ENCODE measurements around the gene PPP5C.
"Not testable (repeated sequence)": the region's sequence is repeated elsewhere in the genome, so short reads cannot be mapped to it uniquely, and the experiment has no call there.

PPP5C gene, protein sequence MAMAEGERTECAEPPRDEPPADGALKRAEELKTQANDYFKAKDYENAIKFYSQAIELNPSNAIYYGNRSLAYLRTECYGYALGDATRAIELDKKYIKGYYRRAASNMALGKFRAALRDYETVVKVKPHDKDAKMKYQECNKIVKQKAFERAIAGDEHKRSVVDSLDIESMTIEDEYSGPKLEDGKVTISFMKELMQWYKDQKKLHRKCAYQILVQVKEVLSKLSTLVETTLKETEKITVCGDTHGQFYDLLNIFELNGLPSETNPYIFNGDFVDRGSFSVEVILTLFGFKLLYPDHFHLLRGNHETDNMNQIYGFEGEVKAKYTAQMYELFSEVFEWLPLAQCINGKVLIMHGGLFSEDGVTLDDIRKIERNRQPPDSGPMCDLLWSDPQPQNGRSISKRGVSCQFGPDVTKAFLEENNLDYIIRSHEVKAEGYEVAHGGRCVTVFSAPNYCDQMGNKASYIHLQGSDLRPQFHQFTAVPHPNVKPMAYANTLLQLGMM

DNA sequence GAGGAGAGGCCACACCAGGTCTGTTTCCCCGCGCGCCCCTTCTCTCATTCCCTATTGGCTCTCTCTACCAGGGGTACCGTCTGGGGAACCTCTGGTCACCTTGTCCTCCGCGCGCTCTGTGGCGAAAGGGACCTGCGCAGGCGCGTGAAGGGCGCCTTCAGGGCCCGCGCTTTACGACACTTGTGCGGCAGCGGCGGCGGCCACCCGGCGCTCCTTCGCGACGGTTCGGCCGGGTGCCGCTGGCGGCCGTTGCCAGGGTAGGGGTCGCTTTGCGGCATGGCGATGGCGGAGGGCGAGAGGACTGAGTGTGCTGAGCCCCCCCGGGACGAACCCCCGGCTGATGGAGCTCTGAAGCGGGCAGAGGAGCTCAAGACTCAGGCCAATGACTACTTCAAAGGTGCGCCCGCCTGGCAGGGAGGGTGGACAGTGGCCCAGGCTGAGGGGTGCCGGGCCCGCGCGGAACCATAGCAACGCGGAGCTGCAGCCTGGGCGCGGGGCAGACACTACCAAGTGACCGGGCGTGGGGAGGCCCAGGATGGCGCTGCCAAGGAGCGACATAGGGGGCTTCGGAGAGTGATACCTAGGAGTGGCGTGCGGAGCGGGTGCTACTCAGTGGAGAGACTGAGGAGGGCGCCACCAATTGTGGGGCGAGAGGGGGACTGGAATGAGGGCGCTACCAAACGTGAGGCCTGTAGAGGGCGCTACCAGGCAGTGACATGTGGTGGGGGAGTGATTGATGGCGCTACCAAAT, at the start of gene PPP5C:
PPP5C (plus strand) TSS at position 267 of the 751 bp plus-strand sequence; CDS start at position 277, 10 bp downstream.
- DNase-seq: peak; percentile 88

DNA sequence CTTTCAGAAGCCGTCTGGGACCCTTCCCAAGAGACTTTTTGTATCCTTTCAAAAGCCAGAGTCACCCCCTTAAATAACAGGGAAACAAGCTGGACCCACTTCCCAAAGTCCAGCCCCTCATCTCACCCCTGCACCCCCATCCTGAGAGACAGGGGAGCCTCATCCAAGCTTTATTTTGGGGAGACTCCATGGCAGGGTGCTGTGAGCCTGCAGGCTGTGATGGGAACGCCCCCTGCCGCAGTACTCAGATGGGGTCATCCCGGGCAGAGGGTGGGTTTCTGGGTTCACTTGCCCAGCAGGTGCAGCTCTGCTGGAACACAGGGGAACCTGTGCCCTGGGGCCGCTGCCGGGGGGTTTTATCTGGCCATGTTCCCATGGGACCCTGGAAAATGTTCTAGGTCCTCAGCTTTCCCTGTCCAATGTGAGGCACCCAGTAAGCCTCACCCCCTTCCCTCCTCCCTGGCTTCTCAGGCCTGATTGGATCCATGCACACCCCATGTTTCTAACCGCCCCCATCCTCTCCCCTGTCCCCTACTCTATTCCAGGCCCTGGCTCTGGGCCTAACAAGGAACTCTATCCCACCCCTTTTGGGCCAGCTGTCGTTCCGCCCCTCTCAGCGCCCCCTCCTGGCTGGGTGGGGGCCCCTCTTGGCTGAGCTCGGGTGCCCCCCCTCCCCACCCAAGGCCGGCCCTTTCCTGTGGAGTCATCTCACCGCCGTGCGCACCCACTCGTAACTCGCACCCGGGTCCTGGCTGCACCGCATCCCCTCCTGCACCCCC, 49.0 kb upstream of the PPP5C start:
- DNase-seq: peak; percentile 5

DNA sequence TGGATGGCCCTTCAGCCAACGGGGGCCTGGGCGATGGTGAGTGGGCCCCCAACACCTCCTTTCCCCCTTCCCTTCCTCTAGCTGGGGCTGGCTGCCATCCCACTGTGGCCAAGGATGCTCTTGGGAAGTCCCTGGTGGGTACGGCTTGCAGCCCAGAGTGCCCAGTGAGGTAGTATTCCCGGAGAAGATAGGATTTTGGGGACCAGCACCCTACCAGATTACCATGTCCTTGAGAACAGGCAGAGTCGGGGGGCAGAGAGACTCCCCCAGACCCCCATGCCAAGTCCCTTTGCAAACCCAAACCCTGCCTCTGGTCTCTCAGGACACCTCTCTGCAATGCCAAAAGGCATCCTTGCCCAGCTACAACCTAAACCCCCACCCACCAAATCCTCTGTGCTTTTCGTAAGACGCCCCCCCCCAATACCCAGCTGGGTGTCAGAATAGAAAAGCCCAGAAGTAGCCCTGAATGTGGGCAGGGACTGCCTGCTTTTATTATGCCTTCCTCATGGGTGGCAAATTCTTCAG, 48.3 kb upstream of the PPP5C start:
- no peak for DNase-seq

DNA sequence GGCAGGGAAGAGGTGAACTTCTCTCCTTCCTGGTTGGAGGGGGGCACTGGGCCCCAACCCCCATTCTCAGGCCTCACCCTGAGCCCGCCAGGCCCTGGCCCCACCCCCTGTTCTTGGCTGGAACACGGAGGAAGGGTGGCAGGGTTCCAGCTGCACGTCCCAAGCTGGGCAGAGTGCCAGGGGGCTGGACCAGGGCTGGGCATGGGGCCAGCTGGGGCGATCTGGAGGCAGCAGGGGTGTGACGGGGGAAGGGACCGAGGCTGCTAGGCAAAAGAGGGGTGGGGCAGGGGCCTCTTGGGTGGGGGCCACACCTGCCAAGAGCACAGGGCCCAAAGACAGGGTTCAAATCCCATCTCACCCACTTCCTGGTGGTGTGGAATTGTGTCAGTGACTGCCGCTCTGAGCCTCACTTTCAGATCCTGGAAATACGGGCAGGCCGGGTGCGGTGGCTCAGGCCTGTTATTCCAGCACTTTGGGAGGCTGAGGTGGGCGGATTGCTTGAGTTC, 47.8 kb upstream of the PPP5C start:
- DNase-seq: peak; percentile 79

DNA sequence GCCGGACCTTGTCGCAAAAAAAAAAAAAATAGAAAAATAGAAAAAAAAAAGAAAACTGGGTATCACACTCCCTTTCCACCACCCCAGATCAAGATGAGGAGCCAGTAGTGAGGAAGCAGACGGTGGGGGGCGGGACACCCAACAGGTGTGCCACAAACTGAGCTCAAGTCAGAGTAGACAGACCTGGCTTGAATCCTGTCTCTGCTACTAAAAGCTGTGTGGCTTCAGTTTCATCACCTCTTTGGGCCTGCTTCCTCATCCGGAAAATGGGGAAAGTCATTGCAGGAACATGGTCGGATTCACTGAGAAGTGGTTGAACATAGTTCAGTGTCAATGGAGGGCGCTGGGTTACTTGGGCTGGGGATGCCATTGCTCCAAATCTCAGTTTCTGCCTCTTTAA, 47.2 kb upstream of the PPP5C start:
- no peak for DNase-seq

DNA sequence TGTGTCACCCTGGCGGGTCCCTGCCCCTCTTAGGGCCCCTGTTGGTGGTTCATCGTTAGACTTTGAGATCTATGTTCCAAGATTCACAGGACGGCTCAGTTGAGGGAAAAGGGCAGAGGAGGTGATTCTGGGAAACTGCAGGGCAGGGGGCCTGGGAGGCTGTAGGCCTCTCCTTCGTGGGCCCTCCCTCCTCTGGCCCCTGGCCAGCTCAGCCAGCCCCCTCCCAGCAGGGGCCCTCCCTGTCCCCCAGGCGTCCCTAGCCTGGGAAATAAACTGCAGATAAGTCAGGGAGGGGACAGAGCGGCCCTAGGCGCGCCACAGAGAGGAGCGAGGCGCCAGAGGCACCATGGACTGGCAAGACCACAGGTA, 43.6 kb upstream of the PPP5C start:
- DNase-seq: no peak

DNA sequence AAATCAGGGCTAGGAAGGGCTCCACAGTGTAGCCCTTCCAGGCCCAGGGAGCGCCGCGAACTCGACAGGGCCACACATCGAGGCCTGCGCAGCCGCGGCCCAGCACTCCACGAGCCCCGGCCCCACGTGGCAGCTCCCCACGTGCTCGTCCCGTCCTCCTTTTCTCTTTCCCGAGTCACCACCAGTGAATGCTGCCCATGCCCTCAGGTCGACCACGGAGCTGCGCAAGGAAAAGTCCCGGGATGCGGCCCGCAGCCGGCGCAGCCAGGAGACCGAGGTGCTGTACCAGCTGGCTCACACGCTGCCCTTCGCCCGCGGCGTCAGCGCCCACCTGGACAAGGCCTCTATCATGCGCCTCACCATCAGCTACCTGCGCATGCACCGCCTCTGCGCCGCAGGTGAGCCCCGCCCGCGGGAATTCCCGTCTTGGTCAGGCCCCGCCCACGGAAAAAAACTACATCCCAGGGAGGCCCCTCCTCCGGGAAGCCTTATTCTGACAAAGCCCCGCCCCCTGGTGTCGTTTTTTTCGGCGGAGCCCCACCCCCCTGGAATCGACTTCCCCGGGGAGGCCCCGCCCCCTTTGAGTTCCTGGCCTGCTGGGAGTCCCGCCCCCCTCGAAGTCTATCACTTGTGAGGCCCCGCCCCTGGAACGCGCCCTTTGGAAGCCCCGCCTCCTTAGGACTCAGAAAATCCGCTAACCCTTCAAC, 43.0 kb upstream of the PPP5C start:
- DNase-seq: no peak

DNA sequence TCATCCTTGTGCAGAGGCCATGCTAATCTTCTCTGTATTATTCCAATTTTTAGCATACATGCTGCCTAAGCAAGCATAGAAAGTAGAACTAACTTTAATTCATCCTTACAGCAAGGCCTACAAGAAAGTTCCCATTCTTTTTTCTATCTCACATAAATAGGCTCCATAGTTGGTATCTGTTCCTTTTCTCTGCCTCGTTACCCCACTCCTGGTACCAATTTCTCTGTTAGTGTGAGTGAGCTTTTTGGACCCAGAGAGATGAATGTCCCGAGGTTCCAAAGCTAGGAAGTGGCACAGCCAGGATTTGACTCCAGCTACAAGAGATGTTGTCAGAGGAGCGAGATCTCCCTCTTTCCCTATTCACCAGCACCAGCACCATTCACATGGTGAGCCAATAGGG, 40.4 kb upstream of the PPP5C start:
- no peak for DNase-seq

DNA sequence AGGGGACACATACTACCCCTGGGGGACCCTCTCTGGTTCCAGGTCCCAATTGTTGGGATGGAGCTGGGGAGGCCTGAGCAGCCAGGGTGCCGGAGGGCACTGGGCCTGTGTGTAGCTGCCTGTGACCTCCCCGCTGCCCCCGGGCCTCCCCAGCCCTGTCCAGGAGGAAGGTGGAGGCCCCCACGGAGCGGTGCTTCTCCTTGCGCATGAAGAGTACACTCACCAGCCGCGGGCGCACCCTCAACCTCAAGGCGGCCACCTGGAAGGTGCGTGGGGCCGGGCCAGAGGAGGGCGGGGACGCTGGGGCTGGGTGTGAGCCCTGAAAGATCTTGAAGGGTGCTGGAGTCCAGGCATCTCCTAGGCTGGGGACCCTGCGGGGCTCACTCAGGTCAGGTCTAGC, 38.4 kb upstream of the PPP5C start:
- no peak for DNase-seq

DNA sequence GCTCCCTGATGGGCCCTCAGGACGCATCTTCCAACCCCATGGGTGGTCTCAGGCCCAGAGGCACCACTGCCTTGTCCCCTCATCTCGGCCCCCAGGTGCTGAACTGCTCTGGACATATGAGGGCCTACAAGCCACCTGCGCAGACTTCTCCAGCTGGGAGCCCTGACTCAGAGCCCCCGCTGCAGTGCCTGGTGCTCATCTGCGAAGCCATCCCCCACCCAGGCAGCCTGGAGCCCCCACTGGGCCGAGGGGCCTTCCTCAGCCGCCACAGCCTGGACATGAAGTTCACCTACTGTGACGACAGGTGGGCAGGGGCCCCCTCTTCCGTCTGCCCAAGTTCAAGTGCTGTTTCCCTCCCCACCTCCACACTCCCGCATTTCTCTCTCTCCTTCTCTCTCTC, 37.8 kb upstream of the PPP5C start:
- DNase-seq: no peak

DNA sequence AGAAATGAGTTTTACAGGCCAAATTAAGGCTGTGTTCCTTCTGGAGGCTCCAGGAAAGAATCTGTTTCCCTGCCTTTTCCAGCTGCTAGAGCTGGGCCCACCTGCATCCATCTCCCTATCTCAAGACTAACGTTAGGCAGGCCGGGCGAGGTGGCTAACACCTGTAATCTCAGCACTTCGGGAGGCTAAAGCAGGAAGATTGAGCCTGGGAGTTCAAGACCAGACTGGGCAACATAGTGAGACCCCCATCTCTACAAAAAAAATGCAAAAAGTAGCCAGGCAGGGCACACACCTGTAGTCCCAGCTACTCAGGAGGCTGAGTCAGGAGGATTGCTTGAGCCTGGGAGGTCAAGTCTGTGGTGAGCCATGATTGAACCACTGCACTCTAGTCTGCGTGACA, 35.4 kb upstream of the PPP5C start:
- DNase-seq: no peak

DNA sequence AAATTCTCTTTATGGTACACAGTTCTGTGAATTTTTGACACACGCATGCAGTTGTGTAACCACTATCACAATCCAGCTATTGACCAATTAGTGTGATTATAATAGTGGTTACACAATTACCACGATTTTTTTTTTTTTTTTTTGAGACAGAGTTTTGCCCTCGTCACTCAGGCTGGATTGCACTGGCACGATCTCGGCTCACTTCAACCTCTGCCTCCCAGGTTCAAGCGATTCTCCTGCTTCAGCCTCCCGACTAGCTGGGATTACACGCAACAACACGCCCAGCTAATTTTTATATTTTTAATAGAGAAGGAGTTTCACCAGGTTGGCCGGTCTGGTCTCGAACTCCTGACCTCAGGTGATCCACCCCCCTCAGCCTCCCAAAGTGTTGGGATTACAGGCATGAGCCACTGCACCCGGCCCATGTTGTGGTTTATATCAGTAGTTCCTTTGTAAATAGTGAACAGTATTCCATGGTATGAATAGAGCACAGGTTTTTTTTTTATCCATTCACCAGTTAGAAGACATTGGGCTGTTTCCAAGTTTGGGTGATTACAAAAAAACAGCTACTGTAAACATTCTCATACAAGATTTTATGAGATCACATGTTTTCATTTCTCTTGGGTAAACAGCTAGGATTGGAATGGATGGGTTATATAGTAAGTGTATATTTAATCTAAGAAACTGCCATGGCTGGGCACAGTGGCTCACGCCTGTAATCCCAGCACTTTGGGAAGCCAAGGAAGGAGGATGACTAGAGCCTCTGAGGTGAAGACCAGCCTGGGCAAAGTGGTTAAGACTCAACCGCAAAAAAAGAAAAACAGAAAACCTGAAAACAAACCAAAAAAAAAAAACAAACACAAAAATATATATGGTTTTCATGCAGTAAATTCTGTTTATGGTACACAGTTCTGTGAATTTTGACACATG, 33.1 kb upstream of the PPP5C start:
- DNase-seq: not testable (repeated sequence)

DNA sequence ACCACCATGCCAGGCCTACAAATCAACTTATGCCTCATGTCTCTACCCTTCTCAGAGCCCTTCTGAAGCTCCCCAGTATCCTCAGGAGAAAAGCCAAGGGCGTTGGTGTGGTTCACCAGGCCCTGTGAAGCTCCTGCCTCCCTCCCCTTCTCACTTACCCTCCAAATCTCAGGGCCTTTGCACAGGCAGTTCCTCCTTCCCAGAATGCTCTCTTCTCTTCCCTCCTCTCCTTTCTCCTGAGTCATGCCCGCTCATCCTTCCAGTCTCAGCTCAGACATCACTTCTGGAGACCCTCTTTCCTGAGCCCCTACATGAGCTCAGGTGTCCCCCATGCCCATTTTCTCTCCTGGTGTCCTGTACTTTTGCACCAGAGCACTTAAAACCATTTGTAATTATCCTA, 29.5 kb upstream of the PPP5C start:
- DNase-seq: no peak

DNA sequence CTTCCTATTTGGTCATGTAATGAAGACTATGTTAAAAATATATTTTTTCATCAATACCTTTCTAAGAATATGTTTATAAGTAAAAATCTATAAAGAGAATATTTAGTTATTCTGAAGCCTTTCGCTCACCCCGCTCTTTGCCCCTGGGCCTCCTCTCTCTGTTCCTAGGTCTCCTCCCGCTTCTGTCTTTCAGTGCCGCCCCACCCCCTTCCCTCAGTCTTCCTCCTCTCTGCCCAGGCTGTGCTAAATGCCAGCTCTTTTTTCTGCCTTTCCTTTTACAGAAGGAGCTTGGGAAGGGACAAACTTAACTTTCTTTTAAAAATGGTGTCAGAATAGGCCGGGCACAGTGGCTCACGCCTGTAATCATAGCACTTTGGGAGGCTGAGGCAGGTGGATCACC, 27.3 kb upstream of the PPP5C start:
- no peak for DNase-seq

DNA sequence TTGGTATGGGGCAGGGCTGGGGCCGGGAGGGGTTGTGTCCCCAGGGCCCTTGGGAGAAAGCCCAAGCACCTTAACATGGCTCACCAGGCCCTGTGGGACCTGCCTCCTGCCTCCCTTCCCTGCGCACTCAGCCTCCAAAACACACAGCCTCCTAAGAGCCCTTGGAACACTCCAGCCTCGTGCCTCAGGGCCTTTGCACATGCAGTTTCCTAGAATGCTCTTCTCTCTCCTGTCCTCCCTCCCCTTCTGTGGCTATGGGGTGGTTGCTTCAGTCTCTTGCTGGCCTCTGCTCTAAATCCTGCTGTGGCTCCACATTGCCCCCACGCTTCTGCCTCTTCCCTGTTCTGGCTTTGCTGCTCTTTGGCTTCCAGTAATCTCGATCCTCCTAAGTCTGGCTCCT, 26.3 kb upstream of the PPP5C start:
- no peak for DNase-seq

DNA sequence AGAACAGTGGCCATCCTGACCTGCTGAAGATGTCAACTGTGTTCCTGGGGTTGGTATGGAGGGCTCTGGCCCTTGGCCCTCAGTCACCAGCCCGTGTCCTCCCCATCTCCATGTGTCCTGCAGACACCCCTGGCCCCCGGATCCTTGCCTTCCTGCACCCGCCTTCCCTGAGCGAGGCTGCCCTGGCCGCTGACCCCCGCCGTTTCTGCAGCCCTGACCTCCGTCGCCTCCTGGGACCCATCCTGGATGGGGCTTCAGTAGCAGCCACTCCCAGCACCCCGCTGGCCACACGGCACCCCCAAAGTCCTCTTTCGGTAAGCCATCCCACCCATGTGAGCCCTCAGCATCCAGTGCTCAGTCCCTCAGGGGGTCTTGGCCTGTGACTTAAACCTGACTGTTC, 25.2 kb upstream of the PPP5C start:
- no peak for DNase-seq

DNA sequence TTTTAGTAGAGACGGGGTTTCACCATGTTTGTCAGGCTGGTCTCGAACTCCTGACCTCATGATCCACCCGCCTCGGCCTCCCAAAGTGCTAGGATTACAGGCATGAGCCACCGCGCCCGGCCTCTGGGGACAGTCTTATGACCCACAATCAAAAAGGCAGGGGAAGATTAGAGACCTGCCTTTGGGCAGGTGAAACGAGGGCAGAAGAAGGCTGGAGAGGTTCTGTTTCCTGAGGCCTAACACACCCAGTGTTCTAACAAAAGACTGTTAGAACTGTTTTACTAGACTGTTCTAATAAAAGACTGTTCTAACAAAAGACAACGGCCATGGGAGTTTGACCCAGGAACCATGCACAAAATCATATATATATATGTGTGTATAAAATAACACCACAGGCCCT, 23.7 kb upstream of the PPP5C start:
- DNase-seq: not testable (repeated sequence)

DNA sequence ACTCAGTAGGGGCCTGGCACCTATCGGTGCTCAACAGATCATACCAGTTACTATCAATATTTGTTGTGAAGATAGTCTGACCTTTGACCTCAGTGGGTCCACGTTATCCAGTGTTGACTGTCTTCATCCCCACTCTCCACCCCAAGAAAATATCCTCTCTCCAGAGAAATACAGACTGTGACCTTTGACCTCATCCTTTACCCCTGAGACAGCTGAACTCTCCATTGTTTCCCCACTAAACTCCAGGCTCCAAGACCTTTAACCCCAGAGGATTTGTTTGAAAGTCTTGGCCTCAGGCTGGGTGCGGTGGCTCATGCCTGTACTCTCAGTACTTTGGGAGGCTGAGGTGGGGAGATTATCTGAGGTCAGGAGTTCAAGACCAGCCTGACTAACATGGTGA, 22.6 kb upstream of the PPP5C start:
- no peak for DNase-seq

DNA sequence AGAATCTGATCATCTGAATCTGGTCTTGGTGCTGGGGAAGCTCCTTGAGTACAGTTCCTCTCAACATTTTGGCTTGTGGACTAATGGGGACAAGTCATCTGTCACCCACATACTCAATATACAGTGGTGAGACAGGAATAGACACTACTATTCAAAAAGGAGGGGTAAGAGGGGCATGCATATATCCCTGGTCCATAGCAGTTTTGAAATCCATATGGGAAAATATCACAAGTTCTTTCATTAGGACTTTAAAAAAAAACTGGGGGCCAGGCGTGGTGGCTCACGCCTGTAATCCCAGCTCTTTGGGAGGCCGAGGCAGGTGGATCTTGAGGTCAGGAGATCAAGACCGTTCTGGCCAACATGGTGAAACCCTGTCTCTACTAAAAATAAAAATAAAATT, 20.3 kb upstream of the PPP5C start:
- no peak for DNase-seq

DNA sequence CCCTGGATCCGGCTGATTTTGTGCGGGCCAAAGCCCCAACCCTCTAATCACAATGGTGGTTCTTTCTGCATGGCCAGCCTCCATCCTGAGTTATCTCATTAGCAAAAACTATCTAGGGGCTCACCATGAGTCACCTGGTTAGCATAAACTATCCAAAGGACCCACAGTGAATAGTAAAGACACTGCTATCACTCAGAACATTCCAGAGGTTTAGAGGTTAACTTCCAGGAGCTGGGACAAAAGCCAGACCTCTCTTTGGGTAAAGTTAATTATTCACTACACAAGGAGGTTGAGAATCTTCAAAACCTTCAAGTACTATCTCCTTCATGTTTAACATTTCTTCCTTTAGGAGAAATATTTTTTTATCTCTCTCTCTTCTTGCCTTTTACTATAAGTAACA, 18.8 kb upstream of the PPP5C start:
- no peak for DNase-seq

DNA sequence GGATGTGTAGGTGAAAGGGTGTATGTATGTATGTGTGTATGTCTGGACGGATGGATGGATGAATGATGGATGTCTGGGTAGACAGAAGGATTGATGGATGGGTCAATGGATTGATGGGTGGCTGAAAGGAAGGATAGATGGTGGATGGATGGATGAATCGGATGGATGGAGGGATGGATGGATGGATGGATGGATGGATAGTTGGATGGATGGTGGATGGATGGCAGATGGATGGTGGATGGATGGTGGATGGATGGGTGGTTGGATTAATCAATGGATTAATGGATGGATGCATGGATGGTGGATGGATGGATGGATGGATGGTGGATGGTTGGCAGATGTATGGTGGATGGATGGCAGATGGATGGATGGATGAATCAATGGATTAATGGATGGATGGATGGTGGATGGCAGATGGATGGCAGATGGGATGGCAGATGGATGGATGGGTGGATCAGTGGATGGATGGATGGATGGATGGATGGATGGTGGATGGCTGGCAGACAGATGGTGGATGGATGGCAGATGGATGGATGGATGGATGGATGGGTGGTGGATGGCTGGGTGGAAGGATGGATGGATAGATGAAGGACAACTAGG, 16.5 kb upstream of the PPP5C start:
- no peak for DNase-seq
